GM12878 (cell line): ENCODE measurements around the gene ZNF160. TPM values are rescaled to one million over a fixed set of nuclear protein-coding genes. Genes with fewer than 3 reads are reported as not detected.

Experiments used
- ATAC-seq: fragments of 200-7000 bp; cut with Tn5 transposase; 3 replicates; pipeline ENCODE4 v1.9.1; 2020; ENCODE audit warnings: mild to moderate bottlenecking, moderate library complexity
- BruUV-seq: library from RNA; stranded (reverse); fragments of 400-500 nt; replicated peaks from 2 replicates; lab custom pipeline; 2021; lab: Mats Ljungman, UMichigan
- CTCF ChIA-PET: fragments of 300-600 bp; sonication (Branson Sonifier 250); formaldehyde crosslinking; extraction: SDS; loops from one replicate; lab custom pipeline; 2021; ENCODE audit warnings: inconsistent platforms; lab: Yijun Ruan, JAX
- POLR2A ChIA-PET: fragments of 350-600 bp; formaldehyde crosslinking; extraction: SDS; loops from one replicate; lab custom pipeline; 2021; ENCODE audit warnings: inconsistent platforms; lab: Charles Lee
- RAD21 ChIA-PET: fragments of 300-600 bp; sonication (Branson Sonifier 250); formaldehyde crosslinking; loops from one replicate; lab custom pipeline; 2023; ENCODE audit warnings: antibody characterized with exemption; ENCODE audit not compliant: unreplicated experiment; lab: Charles Lee
- SMC1A ChIA-PET: fragments of 300-600 bp; sonication (Branson Sonifier 250); formaldehyde crosslinking; loops from one replicate; lab custom pipeline; 2023; ENCODE audit not compliant: unreplicated experiment, uncharacterized antibody; lab: Charles Lee
- DNase-seq: peaks from one replicate; pipeline ENCODE4 v3.0.0-alpha.2; 2011; ENCODE audit warnings: low read depth, low spot score
- FAIRE-seq: peaks from 3 replicates; lab custom pipeline; 2011; peaks lifted over from hg19 to GRCh38; lab: Jason Lieb, UNC
- H2AFZ ChIP-seq: 2 replicates; pipeline ENCODE4 v1.6.0; 2011; ENCODE audit warnings: low read depth, low read length, control low read depth; ENCODE audit not compliant: control insufficient read depth
- H3K27ac ChIP-seq: 2 replicates; pipeline ENCODE4 v1.5.1; 2011; ENCODE audit warnings: control low read depth; ENCODE audit not compliant: control insufficient read depth, insufficient read depth
- H3K27me3 ChIP-seq, 2 experiments: replicated peaks in 1 of 2; 2 replicates each; pipeline versions ENCODE4 v1.6.0 to v1.6.1; 2011; ENCODE audit warnings: low read length in 1 of 2; ENCODE audit not compliant: control insufficient read depth in 2 of 2, insufficient read depth in 2 of 2
- H3K36me3 ChIP-seq, 2 experiments: 2 replicates each; pipeline ENCODE4 v1.5.1; 2011; ENCODE audit warnings: low read length in 1 of 2; ENCODE audit not compliant: control insufficient read depth in 2 of 2, insufficient read depth in 2 of 2
- H3K4me1 ChIP-seq: 2 replicates; pipeline ENCODE4 v1.6.1; 2011; ENCODE audit warnings: mild to moderate bottlenecking, low read length, moderate library complexity, mixed read lengths; ENCODE audit not compliant: control insufficient read depth, insufficient read depth
- H3K4me2 ChIP-seq: 2 replicates; pipeline ENCODE4 v1.6.0; 2011; ENCODE audit warnings: control low read depth; ENCODE audit not compliant: control insufficient read depth, insufficient read depth
- H3K4me3 ChIP-seq: fragments of 200-600 bp; sonication (generic); 2 replicates; pipeline ENCODE4 v1.5.1; 2016
- H3K79me2 ChIP-seq: 2 replicates; pipeline ENCODE4 v1.6.0; 2011; ENCODE audit warnings: low read length; ENCODE audit not compliant: control insufficient read depth, insufficient read depth
- H3K9ac ChIP-seq: 2 replicates; pipeline ENCODE4 v1.8.0; 2011; ENCODE audit warnings: low read length, control low read depth, mixed read lengths; ENCODE audit not compliant: control insufficient read depth, insufficient read depth
- H3K9me3 ChIP-seq: replicated peaks from 3 replicates; pipeline ENCODE4 v1.5.1; 2011; ENCODE audit warnings: mild to moderate bottlenecking, low read length; ENCODE audit not compliant: control insufficient read depth, insufficient read depth
- H4K20me1 ChIP-seq: 2 replicates; pipeline ENCODE4 v1.6.0; 2011; ENCODE audit not compliant: control insufficient read depth, insufficient read depth
- BCL3 ChIP-seq: IDR thresholded peaks from 2 replicates; pipeline ENCODE4 v1.6.1; 2011; ENCODE audit warnings: borderline replicate concordance, low read depth, mild to moderate bottlenecking, moderate library complexity, low read length; ENCODE audit not compliant: insufficient read depth, poor library complexity, severe bottlenecking
- BMI1 ChIP-seq: fragments of 450-650 bp; IDR thresholded peaks from 2 replicates; pipeline ENCODE4 v1.6.1; 2016; ENCODE audit warnings: mild to moderate bottlenecking, moderate library complexity, borderline replicate concordance
- CREB1 ChIP-seq: IDR thresholded peaks from 2 replicates; pipeline ENCODE4 v1.6.1; 2012; ENCODE audit warnings: low read depth, mild to moderate bottlenecking, inconsistent platforms
- CTCF ChIP-seq, 3 experiments: IDR thresholded peaks in 2 of 3; conservative IDR thresholded peaks in 1 of 3; 2 replicates each; pipeline ENCODE4 v1.5.1; 2011; ENCODE audit warnings: low read depth in 3 of 3, low read length in 3 of 3, mild to moderate bottlenecking in 3 of 3, control low read depth in 2 of 3, moderate library complexity in 2 of 3, inconsistent platforms in 1 of 3, mixed read lengths in 1 of 3; ENCODE audit not compliant: control insufficient read depth in 2 of 3, insufficient read depth in 1 of 3; ENCODE audit errors: extremely low read depth in 1 of 3
- ETV6 ChIP-seq, 2 experiments: fragments of 450-650 bp in 1 of 2; IDR thresholded peaks in 1 of 2; conservative IDR thresholded peaks in 1 of 2; 2 replicates each; pipeline ENCODE4 v1.6.1; 2014; ENCODE audit warnings: antibody characterized with exemption in 1 of 2, borderline replicate concordance in 1 of 2, low read depth in 1 of 2, mild to moderate bottlenecking in 1 of 2, moderate library complexity in 1 of 2
- FOXK2 ChIP-seq: fragments of 450-650 bp; IDR thresholded peaks from 2 replicates; pipeline ENCODE4 v1.6.1; 2017; ENCODE audit warnings: mild to moderate bottlenecking, moderate library complexity
- GATAD2B ChIP-seq: fragments of 450-650 bp; conservative IDR thresholded peaks from 2 replicates; pipeline ENCODE4 v1.6.1; 2017; ENCODE audit warnings: low read depth, mild to moderate bottlenecking, moderate library complexity
- NFXL1 ChIP-seq: fragments of 450-650 bp; IDR thresholded peaks from 2 replicates; pipeline ENCODE4 v1.6.1; 2017; ENCODE audit warnings: antibody characterized with exemption, mild to moderate bottlenecking, borderline replicate concordance
- PAX5 ChIP-seq: IDR thresholded peaks from 2 replicates; pipeline ENCODE4 v1.6.1; 2011; ENCODE audit warnings: low read depth, low read length, borderline replicate concordance
- RAD51 ChIP-seq: fragments of 450-650 bp; IDR thresholded peaks from 2 replicates; pipeline ENCODE4 v1.6.1; 2016; ENCODE audit warnings: moderate library complexity, mild to moderate bottlenecking, inconsistent platforms
- TCF12 ChIP-seq: IDR thresholded peaks from 2 replicates; pipeline ENCODE4 v1.6.1; 2011; ENCODE audit warnings: low read depth, mild to moderate bottlenecking, low read length
- WGBS: methylation state at CpG from one replicate; pipeline ENCODE4 v1.1.6; 2016; ENCODE audit warnings: low lambda C conversion rate; ENCODE audit not compliant: insufficient replicate concordance, insufficient coverage; ENCODE audit errors: missing lambda C conversion rate; 5-methylcytosine and 5-hydroxymethylcytosine counted together
- in situ Hi-C: fragments of 300-500 bp; cut with MboI; formaldehyde crosslinking; loops from 9 replicates; pipeline ENCODE4 v1.14.3; 2018; ENCODE audit warnings: mixed read lengths
- intact Hi-C: fragments of 100-400 bp; cut with micrococcal nuclease; formaldehyde crosslinking; loops from one replicate; pipeline ENCODE4 v1.14.2; 2022; ENCODE audit not compliant: unreplicated experiment
- polyA plus RNA-seq, 11 experiments: library from polyadenylated mRNA; depleted of rRNA in 4 of 11; unstranded in 6 of 11; stranded (reverse) in 5 of 11; fragments of >200 nt; fragmentation: Nextera tagmentation in 4 of 11; fragmentation: Illumina TruSeq in 1 of 11; extraction: Ambion mirVana in 4 of 11; extraction: Trizol in 1 of 11; gene quantifications; 1 replicate in 1 of 11; 2 replicates in 10 of 11; pipeline versions ENCODE4 v1.2.1 to v1.2.3, GENCODE V29; 2011 to 2016; ENCODE audit warnings: inconsistent platforms in 2 of 11, missing spikeins in 2 of 11, low read depth in 1 of 11
- total RNA-seq, 4 experiments: library from RNA; depleted of rRNA in 3 of 4; stranded (reverse); fragments of >200 nt in 3 of 4; fragmentation: Illumina TruSeq in 1 of 4; extraction: Trizol in 1 of 4; gene quantifications; 2 replicates each; pipeline versions ENCODE4 v1.2.1 to v1.2.3, GENCODE V29; 2013 to 2021

Gene ZNF160
- total and polyA plus RNA-seq, 10 of the 15 experiments (the other 5 are each of a cell fraction or from before 2014, with no cell fraction given): 2.8 to 18.6 (median 12.1) TPM

GRCh38 chr19:53078668-53079067 lies 24.6 kb downstream of the ZNF160 start:
- intact Hi-C loops (no loop called here), in situ Hi-C loops (no loop called here)
- ChIA-PET SMC1A (no interaction called here), RAD21 (no interaction called here), POLR2A (no interaction called here), CTCF (no interaction called here)
- 94% methylated on average over 1 of the region's 1 CpG for WGBS
- Histone ChIP-seq H3K4me2 (no peak overlapping the region), H3K36me3 (peaks cover 2 to 23% of the 10 kb centered on the region in 2 experiments), H3K9me3 (peaks cover 25% of the 10 kb centered on the region; the same call in 2 of the 3 replicates), H3K4me1 (no peaks in the 10 kb centered on the region), H3K4me3 (no peak overlapping the region), H3K27ac (no peak overlapping the region), H3K79me2 (no peaks in the 10 kb centered on the region), H3K27me3 (no peaks in the 10 kb centered on the region), H2AFZ (no peak overlapping the region), H4K20me1 (no peaks in the 10 kb centered on the region), H3K9ac (no peak overlapping the region)
- DNase-seq: no peak
- no TSS peak for BruUV-seq
- no peak for TF ChIP-seq FOXK2
- TF ChIP-seq TCF12: no peak
- no peak for TF ChIP-seq CREB1
- no peak for TF ChIP-seq PAX5
- TF ChIP-seq GATAD2B: no peak
- no peak for TF ChIP-seq NFXL1
- no peak for TF ChIP-seq RAD51
- TF ChIP-seq BCL3: no peak
- TF ChIP-seq CTCF (IDR thresholded peaks at IDR 0.05 in 2 of 3, conservative IDR thresholded peaks at IDR 0.05 in 1 of 3; ENCODE audit: control insufficient read depth in 2 of 3, extremely low read depth in 1 of 3, insufficient read depth in 1 of 3, low read depth in 3 of 3, low read length in 3 of 3): no peak
- no peak for TF ChIP-seq ETV6 (conservative IDR thresholded peaks at IDR 0.05 in 1 of 2, IDR thresholded peaks at IDR 0.05 in 1 of 2; ENCODE audit: borderline replicate concordance in 1 of 2, low read depth in 1 of 2)
- no peak for TF ChIP-seq BMI1
- ATAC-seq: no peak
- FAIRE-seq: no peak
